GM12865 (cell line): ENCODE data around the gene NOM1.

Experiments
- DNase-seq: peaks from one replicate; pipeline ENCODE4 v3.0.0; 2010; ENCODE audit warnings: low read depth
- H3K4me3 ChIP-seq: 2 replicates; pipeline ENCODE4 v1.5.1; 2011; ENCODE audit warnings: mild to moderate bottlenecking, low read depth, low read length, control low read depth
- CTCF ChIP-seq: IDR thresholded peaks from 2 replicates; pipeline ENCODE4 v1.5.1; 2011; ENCODE audit warnings: low read length, control low read depth, low read depth, inconsistent platforms; ENCODE audit not compliant: insufficient read depth; ENCODE audit errors: missing control alignments

NOM1 gene

GRCh38 chr7:157021071-157021870 is 71.8 kb downstream of the NOM1 start:
- DNase-seq = no peak
- no peak for TF ChIP-seq CTCF
- H3K4me3 ChIP-seq = no peak overlapping the region

GRCh38 chr7:157021871-157022680 is 72.6 kb downstream of the NOM1 start:
- TF ChIP-seq CTCF = no peak
- no peak overlapping the region for H3K4me3 ChIP-seq
- no peak for DNase-seq
